ENCODE data around the gene OXNAD1.

DNA sequence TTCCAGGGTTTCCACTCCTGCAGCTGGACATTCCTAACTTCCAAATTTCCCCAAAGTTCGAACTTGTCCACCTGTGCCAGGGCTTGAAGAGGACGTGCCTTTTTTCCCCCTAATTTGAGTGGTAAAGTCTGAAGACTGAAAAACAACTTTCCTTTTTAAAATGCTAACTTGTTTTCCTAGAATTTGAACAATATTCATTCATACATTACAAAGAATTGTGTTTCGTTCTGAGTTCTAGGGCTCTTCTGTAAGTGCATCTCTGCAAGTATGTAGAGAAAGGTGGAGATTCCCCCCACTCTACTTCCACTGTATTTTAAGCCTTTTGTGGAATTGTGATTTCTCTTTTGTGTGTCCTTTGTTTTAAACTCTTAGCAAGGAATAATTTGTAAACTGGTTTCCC lies 9.7 kb upstream of the OXNAD1 start:
- TF ChIP-seq POLR2A (IDR thresholded peaks at IDR 0.05; ENCODE audit: low read length), result no peak
- no peak for TF ChIP-seq GATA1 (IDR thresholded peaks at IDR 0.05; ENCODE audit: low read depth, low read length)

Measured in erythroblast (primary cell).